ENCODE data around the gene CD63.

The CD63 gene

DNA sequence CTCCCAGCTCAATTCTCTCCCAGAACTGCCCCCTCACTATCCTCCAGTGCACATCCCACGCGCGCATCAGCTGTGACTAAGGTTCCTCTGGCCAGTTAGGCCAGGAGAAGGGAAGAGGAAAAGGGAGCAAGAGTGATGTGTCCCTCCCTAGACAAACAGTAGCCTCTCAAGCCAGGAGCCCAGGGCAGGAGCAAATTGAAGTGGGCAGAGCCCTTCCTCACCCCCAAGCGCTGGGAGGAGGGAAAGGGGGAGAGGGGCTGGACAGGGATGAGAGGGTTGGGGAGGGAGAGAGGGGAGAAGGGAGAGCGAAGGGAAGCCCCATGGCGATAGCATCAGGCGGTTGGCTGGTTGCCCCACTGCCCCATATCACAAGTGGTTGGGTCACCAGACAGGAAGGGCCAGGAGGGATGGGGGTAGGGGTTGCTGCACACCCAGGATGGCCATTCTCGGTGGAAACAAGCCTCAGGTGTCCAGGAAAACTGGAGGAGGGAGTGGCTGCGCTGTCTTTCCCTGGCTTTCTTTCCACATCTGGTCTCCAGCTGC lies 1.1 kb downstream of the CD63 start:
- peak overlapping the region; percentile 94 for H3K4me3 ChIP-seq (ENCODE audit: low read depth, low read length)
- no peaks in the 10 kb centered on the region for H3K9me3 ChIP-seq (ENCODE audit: control insufficient read depth, low read length)
- H3K4me1 ChIP-seq: peaks cover 10% of the 10 kb centered on the region
- H3K79me2 ChIP-seq: peaks cover under 1% of the 10 kb centered on the region
- H3K27me3 ChIP-seq (ENCODE audit: control insufficient read depth, insufficient read depth, low read length): no peaks in the 10 kb centered on the region
- TF ChIP-seq, protein P1, sequence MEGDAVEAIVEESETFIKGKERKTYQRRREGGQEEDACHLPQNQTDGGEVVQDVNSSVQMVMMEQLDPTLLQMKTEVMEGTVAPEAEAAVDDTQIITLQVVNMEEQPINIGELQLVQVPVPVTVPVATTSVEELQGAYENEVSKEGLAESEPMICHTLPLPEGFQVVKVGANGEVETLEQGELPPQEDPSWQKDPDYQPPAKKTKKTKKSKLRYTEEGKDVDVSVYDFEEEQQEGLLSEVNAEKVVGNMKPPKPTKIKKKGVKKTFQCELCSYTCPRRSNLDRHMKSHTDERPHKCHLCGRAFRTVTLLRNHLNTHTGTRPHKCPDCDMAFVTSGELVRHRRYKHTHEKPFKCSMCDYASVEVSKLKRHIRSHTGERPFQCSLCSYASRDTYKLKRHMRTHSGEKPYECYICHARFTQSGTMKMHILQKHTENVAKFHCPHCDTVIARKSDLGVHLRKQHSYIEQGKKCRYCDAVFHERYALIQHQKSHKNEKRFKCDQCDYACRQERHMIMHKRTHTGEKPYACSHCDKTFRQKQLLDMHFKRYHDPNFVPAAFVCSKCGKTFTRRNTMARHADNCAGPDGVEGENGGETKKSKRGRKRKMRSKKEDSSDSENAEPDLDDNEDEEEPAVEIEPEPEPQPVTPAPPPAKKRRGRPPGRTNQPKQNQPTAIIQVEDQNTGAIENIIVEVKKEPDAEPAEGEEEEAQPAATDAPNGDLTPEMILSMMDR (IDR thresholded peaks at IDR 0.05): no peak
- no peak overlapping the region for H3K9ac ChIP-seq
- peak overlapping the region; percentile 48 for H2AFZ ChIP-seq
- peak overlapping the region; percentile 100 for H3K27ac ChIP-seq
- peak overlapping the region; percentile 100 for H3K4me2 ChIP-seq (ENCODE audit: low read length)
- H3K36me3 ChIP-seq (ENCODE audit: control insufficient read depth, insufficient read depth, low read length): no peaks in the 10 kb centered on the region

DNA sequence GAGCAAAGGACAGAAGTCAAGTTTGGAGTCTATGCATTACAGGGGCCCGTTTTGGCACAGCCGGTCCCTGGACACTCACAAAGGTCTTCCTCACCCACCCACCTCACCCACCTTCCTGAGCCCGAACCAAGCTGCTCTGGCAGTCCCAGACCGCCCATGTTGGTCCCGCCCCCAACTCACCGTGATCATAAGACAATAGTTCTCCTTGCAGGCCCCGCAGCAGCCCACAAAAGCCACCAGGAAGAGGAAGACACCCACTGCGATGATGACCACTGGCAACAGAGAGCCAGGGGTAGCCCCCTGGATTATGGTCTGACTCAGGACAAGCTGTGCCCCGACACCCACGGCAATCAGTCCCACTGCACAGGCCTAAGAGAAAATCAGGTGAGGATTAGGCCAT lies 1.8 kb downstream of the CD63 start:
- Histone ChIP-seq H3K27me3 (ENCODE audit: control insufficient read depth, insufficient read depth, low read length) (no peaks in the 10 kb centered on the region), H3K4me1 (peaks cover 10% of the 10 kb centered on the region), H3K27ac (peak overlapping the region; percentile 100), H3K79me2 (no peaks in the 10 kb centered on the region), H3K9me3 (ENCODE audit: control insufficient read depth, low read length) (no peaks in the 10 kb centered on the region), H3K4me3 (ENCODE audit: low read depth, low read length) (peak overlapping the region; percentile 94), H2AFZ (no peak overlapping the region), H3K9ac (no peak overlapping the region), H3K36me3 (ENCODE audit: control insufficient read depth, insufficient read depth, low read length) (no peaks in the 10 kb centered on the region), H3K4me2 (ENCODE audit: low read length) (peak overlapping the region; percentile 100)
- TF ChIP-seq, protein P1 (IDR thresholded peaks at IDR 0.05): no peak

DNA sequence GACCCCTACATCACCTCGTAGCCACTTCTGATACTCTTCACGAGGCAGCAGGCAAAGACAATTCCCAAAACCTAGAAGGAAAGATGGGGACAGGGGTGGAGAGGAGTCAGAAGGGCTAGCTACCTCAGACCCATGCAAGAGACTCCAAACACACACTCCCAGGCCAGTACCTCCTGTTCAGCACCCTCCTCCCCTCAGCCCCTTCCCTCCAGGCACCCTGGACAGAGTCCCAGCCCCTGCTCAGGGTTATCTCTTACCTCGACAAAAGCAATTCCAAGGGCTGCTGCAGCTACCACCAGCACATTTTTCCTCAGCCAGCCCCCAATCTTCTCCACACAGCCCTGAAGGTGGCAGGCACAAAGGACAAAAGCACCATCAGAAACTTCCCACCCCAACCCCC lies 3.3 kb downstream of the CD63 start:
- H3K27ac ChIP-seq: no peak overlapping the region
- no peaks in the 10 kb centered on the region for H3K36me3 ChIP-seq (ENCODE audit: control insufficient read depth, insufficient read depth, low read length)
- H3K79me2 ChIP-seq: no peaks in the 10 kb centered on the region
- H2AFZ ChIP-seq: no peak overlapping the region
- H3K27me3 ChIP-seq (ENCODE audit: control insufficient read depth, insufficient read depth, low read length): no peaks in the 10 kb centered on the region
- H3K4me1 ChIP-seq: peaks cover 10% of the 10 kb centered on the region
- no peak overlapping the region for H3K4me2 ChIP-seq (ENCODE audit: low read length)
- no peak overlapping the region for H3K4me3 ChIP-seq (ENCODE audit: low read depth, low read length)
- no peaks in the 10 kb centered on the region for H3K9me3 ChIP-seq (ENCODE audit: control insufficient read depth, low read length)
- H3K9ac ChIP-seq: no peak overlapping the region
- TF ChIP-seq, protein P1 (IDR thresholded peaks at IDR 0.05): no peak

DNA sequence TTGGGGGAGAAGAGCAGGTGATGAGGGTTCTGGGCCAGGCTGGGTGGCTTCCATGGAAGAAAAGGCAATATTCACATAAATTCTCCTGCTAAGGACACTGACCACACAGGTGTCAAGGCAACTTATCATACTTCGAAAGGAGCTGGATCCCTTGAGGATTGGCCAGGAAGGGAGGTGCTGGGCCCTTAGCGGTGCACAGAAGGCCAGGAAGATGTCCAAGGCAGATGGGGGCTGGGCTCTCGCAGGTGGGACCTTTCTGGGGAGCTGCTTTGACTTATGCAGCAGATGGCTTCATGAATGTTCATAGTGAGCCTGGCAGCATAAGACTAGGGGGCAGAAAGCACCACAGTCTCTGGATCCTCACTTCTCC lies 3.9 kb downstream of the CD63 start:
- peaks cover 6% of the 10 kb centered on the region for H3K4me1 ChIP-seq
- TF ChIP-seq, protein P1 (IDR thresholded peaks at IDR 0.05): no peak
- H3K9me3 ChIP-seq (ENCODE audit: control insufficient read depth, low read length): no peaks in the 10 kb centered on the region
- H2AFZ ChIP-seq: no peak overlapping the region
- no peak overlapping the region for H3K27ac ChIP-seq
- H3K4me3 ChIP-seq (ENCODE audit: low read depth, low read length): no peak overlapping the region
- H3K79me2 ChIP-seq: no peaks in the 10 kb centered on the region
- no peak overlapping the region for H3K9ac ChIP-seq
- no peaks in the 10 kb centered on the region for H3K36me3 ChIP-seq (ENCODE audit: control insufficient read depth, insufficient read depth, low read length)
- no peak overlapping the region for H3K4me2 ChIP-seq (ENCODE audit: low read length)
- H3K27me3 ChIP-seq (ENCODE audit: control insufficient read depth, insufficient read depth, low read length): no peaks in the 10 kb centered on the region

DNA sequence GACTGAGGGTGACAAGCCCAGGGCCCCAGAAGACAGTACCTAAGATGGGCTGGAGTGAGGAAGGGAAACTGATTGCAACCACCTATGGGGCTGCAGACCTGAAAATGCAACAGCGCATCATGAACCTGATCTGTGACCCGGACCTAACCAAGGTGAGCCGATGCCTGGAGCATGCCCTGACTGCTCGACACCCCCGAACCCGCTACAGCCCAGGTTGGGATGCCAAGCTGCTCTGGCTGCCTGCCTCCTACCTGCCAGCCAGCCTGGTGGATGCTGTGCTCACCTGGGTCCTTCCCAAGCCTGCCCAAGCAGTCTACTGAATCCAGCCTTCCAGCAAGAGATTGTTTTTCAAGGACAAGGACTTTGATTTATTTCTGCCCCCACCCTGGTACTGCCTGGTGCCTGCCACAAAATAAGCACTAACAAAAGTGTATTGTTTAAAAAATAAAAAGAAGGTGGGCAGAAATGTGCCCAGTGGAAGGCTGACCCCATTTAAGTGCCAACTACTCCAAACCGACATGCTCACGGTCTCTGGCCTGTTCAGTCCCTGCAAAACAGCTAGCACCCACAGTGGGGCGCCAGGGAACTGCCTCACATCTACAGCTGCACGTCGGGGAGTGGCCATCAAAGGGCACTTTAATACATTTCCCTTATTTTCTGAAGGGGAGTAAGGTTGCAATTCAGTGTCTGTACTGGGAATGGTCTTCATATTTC lies 4.4 kb downstream of the CD63 start:
- no peaks in the 10 kb centered on the region for H3K9me3 ChIP-seq (ENCODE audit: control insufficient read depth, low read length)
- no peak overlapping the region for H2AFZ ChIP-seq
- H3K4me3 ChIP-seq (ENCODE audit: low read depth, low read length): no peak overlapping the region
- H3K79me2 ChIP-seq: no peaks in the 10 kb centered on the region
- TF ChIP-seq, protein P1 (IDR thresholded peaks at IDR 0.05): peak; percentile 72
- no peaks in the 10 kb centered on the region for H3K36me3 ChIP-seq (ENCODE audit: control insufficient read depth, insufficient read depth, low read length)
- no peak overlapping the region for H3K27ac ChIP-seq
- peaks cover 5% of the 10 kb centered on the region for H3K4me1 ChIP-seq
- no peak overlapping the region for H3K4me2 ChIP-seq (ENCODE audit: low read length)
- H3K9ac ChIP-seq: no peak overlapping the region
- H3K27me3 ChIP-seq (ENCODE audit: control insufficient read depth, insufficient read depth, low read length): no peaks in the 10 kb centered on the region

Measured in parathyroid adenoma (tissue), 2 donors.